C4-2B (cell line): Measurements from ENCODE around the gene FOXL1.

Experiments used
- H3K27ac ChIP-seq: fragments of 450-650 bp; 2 replicates; pipeline ENCODE4 v1.5.1; 2017
- CTCF ChIP-seq: fragments of 450-650 bp; conservative IDR thresholded peaks from 2 replicates; pipeline ENCODE4 v1.5.1; 2017; ENCODE audit warnings: mild to moderate bottlenecking
- ZFX ChIP-seq: fragments of 450-650 bp; IDR thresholded peaks from 2 replicates; pipeline ENCODE4 v1.6.1; 2017

FOXL1 gene

GRCh38 chr16:86570558-86571529 is 7.5 kb upstream of the FOXL1 start:
- no peak overlapping the region for H3K27ac ChIP-seq
- TF ChIP-seq CTCF = no peak
- no peak for TF ChIP-seq ZFX

GRCh38 chr16:86571530-86571915 is 6.8 kb upstream of the FOXL1 start:
- TF ChIP-seq ZFX (no peak), CTCF (no peak)
- H3K27ac ChIP-seq = no peak overlapping the region

GRCh38 chr16:86572041-86572521 is 6.3 kb upstream of the FOXL1 start:
- TF ChIP-seq CTCF = no peak
- TF ChIP-seq ZFX = no peak
- H3K27ac ChIP-seq = no peak overlapping the region

- TF ChIP-seq ZFX = no peak
- no peak for TF ChIP-seq CTCF
- no peak overlapping the region for H3K27ac ChIP-seq
Measured at GRCh38 chr16:86572606-86573005, 5.7 kb upstream of the FOXL1 start.

- TF ChIP-seq ZFX (no peak), CTCF (no peak)
- H3K27ac ChIP-seq = no peak overlapping the region
Measured at GRCh38 chr16:86573215-86573614, 5.1 kb upstream of the FOXL1 start.

GRCh38 chr16:86573646-86574508 is 4.5 kb upstream of the FOXL1 start:
- no peak overlapping the region for H3K27ac ChIP-seq
- TF ChIP-seq ZFX (no peak), CTCF (no peak)

GRCh38 chr16:86574646-86575045 is 3.7 kb upstream of the FOXL1 start:
- TF ChIP-seq ZFX (no peak), CTCF (no peak)
- no peak overlapping the region for H3K27ac ChIP-seq
